ENCODE measurements around the gene TTF1. TPM values are rescaled to one million over a fixed set of nuclear protein-coding genes. Genes with fewer than 3 reads are reported as not detected.

Gene TTF1
- total RNA-seq, 1 donor from 2014 or later = 18.0 TPM

GRCh38 chr9:132434881-132435280 lies 28.2 kb upstream of the TTF1 start:
- no peak for TF ChIP-seq CTCF (IDR thresholded peaks at IDR 0.05; ENCODE audit: partially characterized antibody, unreplicated experiment)
- Mint-ChIP-seq H3K9me3 (ENCODE audit: unreplicated experiment) (no peaks in the 10 kb centered on the region), H3K4me3 (ENCODE audit: unreplicated experiment) (no peak overlapping the region), H3K36me3 (ENCODE audit: unreplicated experiment) (no peaks in the 10 kb centered on the region), H3K4me1 (ENCODE audit: low read depth, unreplicated experiment) (no peaks in the 10 kb centered on the region), H3K27ac (ENCODE audit: unreplicated experiment) (no peak overlapping the region), H3K27me3 (ENCODE audit: unreplicated experiment) (no peaks in the 10 kb centered on the region)
- DNase-seq = no peak

GRCh38 chr9:132430998-132431397 lies 24.4 kb upstream of the TTF1 start:
- no peak overlapping the region for H3K27ac Mint-ChIP-seq (ENCODE audit: unreplicated experiment)
- H3K4me3 Mint-ChIP-seq (ENCODE audit: unreplicated experiment) = no peak overlapping the region
- no peak for DNase-seq
- TF ChIP-seq CTCF (IDR thresholded peaks at IDR 0.05; ENCODE audit: partially characterized antibody, unreplicated experiment) = no peak
- H3K4me1 Mint-ChIP-seq (ENCODE audit: low read depth, unreplicated experiment) = peaks cover 1% of the 10 kb centered on the region
- H3K9me3 Mint-ChIP-seq (ENCODE audit: unreplicated experiment) = no peaks in the 10 kb centered on the region
- H3K36me3 Mint-ChIP-seq (ENCODE audit: unreplicated experiment) = no peaks in the 10 kb centered on the region
- H3K27me3 Mint-ChIP-seq (ENCODE audit: unreplicated experiment) = peaks cover 2% of the 10 kb centered on the region

- H3K4me3 Mint-ChIP-seq (ENCODE audit: unreplicated experiment) = no peak overlapping the region
- H3K27me3 Mint-ChIP-seq (ENCODE audit: unreplicated experiment) = peaks cover 2% of the 10 kb centered on the region
- peaks cover 14% of the 10 kb centered on the region for H3K4me1 Mint-ChIP-seq (ENCODE audit: low read depth, unreplicated experiment)
- H3K27ac Mint-ChIP-seq (ENCODE audit: unreplicated experiment) = no peak overlapping the region
- no peak for TF ChIP-seq CTCF (IDR thresholded peaks at IDR 0.05; ENCODE audit: partially characterized antibody, unreplicated experiment)
- no peak for DNase-seq
- no peaks in the 10 kb centered on the region for H3K9me3 Mint-ChIP-seq (ENCODE audit: unreplicated experiment)
- H3K36me3 Mint-ChIP-seq (ENCODE audit: unreplicated experiment) = no peaks in the 10 kb centered on the region
These were observed 20.2 kb upstream of the TTF1 start for GRCh38 chr9:132426639-132427414.

GRCh38 chr9:132425675-132426062 lies 19.0 kb upstream of the TTF1 start:
- Mint-ChIP-seq H3K27ac (ENCODE audit: unreplicated experiment) (no peak overlapping the region), H3K27me3 (ENCODE audit: unreplicated experiment) (peaks cover 2% of the 10 kb centered on the region), H3K4me3 (ENCODE audit: unreplicated experiment) (peak overlapping the region; percentile 5), H3K4me1 (ENCODE audit: low read depth, unreplicated experiment) (peaks cover 14% of the 10 kb centered on the region), H3K9me3 (ENCODE audit: unreplicated experiment) (no peaks in the 10 kb centered on the region), H3K36me3 (ENCODE audit: unreplicated experiment) (no peaks in the 10 kb centered on the region)
- no peak for DNase-seq
- no peak for TF ChIP-seq CTCF (IDR thresholded peaks at IDR 0.05; ENCODE audit: partially characterized antibody, unreplicated experiment)

GRCh38 chr9:132424857-132425674 lies 18.4 kb upstream of the TTF1 start:
- no peak overlapping the region for H3K27ac Mint-ChIP-seq (ENCODE audit: unreplicated experiment)
- no peaks in the 10 kb centered on the region for H3K36me3 Mint-ChIP-seq (ENCODE audit: unreplicated experiment)
- TF ChIP-seq CTCF (IDR thresholded peaks at IDR 0.05; ENCODE audit: partially characterized antibody, unreplicated experiment) = no peak
- H3K9me3 Mint-ChIP-seq (ENCODE audit: unreplicated experiment) = no peaks in the 10 kb centered on the region
- DNase-seq = no peak
- H3K4me3 Mint-ChIP-seq (ENCODE audit: unreplicated experiment) = peak overlapping the region; percentile 5
- peaks cover 14% of the 10 kb centered on the region for H3K4me1 Mint-ChIP-seq (ENCODE audit: low read depth, unreplicated experiment)
- peaks cover 4% of the 10 kb centered on the region for H3K27me3 Mint-ChIP-seq (ENCODE audit: unreplicated experiment)

Data from glutamatergic neuron (in vitro differentiated cells).